Raji (cell line): ENCODE measurements around the gene CELF2.

Source experiments
- POLR2A ChIP-seq: IDR thresholded peaks from 2 replicates; pipeline ENCODE4 v1.6.1; 2011; ENCODE audit warnings: low read depth, low read length, control low read depth; ENCODE audit not compliant: insufficient read depth

The CELF2 gene

DNA sequence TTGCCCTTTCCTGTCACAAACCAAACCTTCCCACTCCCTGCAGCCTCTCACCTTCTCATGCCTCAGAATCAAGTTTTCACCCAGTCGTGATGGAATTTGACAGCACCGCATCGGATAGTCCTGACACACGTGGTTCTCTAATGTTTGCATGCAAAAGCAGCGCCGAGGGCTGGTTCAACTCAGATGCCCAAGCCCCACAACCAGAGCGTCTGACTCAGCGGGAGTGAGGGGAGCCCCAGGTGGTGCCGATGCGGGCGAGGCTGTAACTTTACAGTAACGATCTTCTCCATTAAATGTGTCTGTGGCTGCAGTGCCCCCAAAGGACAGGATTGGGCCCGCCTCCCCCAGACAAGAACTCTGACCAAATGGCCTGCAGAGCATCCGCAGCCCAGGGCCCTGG is 284.5 kb downstream of the CELF2 start:
- TF ChIP-seq POLR2A: no peak

GRCh38 chr10:11303361-11304170 is 285.9 kb downstream of the CELF2 start:
- TF ChIP-seq POLR2A: no peak

GRCh38 chr10:11304906-11305585 is 287.4 kb downstream of the CELF2 start:
- TF ChIP-seq POLR2A: no peak

DNA sequence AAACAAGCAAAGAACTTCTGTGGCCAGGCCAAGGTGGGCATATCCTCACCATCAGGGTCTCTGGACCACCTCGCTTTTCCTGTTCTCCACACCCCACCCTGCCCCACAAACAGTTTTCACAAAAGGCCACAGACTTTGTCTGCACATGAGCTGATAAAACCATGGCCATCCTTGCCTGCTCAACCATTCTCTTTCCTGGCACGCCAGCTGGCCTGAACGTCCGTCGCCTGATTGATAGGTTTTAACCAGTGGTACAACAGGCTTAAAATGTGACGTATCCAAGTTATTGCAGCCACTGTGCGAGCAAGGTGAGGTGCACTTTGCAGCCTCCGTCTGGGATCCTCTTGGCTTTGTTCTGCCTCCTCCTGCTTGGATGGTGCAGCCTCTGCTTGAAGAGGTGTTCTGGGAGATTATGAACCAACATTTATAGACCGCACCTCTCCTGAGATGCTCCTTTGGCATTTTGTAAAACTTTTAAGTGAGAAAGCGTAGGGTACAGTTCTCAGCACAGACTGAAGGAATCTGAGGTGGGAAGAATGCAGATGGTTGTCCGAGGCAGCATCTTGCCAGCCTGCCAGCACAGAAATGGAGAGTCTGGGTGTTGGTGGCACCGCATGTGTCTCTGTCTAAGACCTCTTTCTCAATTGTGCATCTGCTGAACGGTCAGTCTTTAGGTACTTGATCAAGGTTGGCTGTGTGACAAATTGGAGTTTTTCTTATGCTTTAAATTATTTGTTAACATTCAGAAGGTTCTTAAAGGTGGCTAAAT is 288.3 kb downstream of the CELF2 start:
- no peak for TF ChIP-seq POLR2A

GRCh38 chr10:11307004-11307403 is 289.3 kb downstream of the CELF2 start:
- no peak for TF ChIP-seq POLR2A

- no peak for TF ChIP-seq POLR2A
Observed at GRCh38 chr10:11307937-11308336, 290.3 kb downstream of the CELF2 start.

GRCh38 chr10:11311027-11311426 is 293.4 kb downstream of the CELF2 start:
- TF ChIP-seq POLR2A: no peak

DNA sequence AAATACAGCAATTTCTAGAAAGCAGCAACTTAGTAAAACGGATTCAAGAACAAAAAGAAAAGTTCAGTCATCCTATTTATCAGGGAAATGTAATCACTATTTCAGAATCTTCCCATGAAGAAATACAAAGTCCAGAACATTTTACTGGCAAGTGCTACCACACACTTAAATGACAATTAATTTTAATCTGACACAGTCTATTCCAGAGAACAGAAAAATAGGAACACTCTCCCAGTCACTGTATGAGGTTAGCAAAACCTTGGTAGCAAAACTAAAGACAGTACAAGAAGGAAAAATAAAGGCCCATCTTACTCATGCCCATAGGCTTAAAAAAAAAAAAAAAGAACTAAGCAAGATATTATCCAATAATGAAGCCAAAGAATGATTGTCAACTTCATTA is 295.8 kb downstream of the CELF2 start:
- TF ChIP-seq POLR2A: no peak

DNA sequence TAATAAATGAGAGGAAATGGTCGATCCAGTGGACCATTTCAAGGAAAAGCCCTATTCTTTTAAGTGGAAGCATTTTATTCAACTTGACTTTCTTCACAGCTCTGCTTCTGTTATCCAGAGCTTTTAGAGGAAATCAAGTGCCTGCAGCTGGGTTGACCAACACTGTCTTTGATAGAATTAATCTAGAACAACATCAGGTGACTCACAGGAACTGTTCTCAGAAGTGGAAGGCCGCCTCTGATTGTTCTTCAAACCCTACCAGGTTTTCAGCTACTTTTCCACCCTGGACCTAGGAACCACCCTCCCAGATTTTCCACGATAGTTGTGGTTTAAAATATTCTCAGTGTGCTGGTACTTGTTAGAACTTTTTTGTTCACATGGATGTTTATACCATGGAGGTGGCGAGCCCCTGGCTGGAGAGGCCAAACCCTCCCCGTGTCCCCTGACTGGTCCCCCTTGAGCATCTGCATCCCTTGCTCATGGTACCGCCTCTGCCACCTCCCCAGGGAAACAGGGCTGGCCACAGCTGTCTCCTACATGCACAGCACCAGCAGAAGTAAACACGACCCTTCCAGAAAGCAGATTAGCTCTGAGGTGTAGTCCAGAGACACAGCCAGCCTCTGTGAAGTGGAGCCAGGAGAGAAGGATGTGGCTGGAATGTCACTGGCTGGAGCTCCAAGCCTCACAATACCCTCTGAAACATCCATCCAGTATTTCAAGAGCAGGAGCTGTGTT is 300.4 kb downstream of the CELF2 start:
- no peak for TF ChIP-seq POLR2A

- no peak for TF ChIP-seq POLR2A
Observed at GRCh38 chr10:11318826-11319598, 301.3 kb downstream of the CELF2 start.

DNA sequence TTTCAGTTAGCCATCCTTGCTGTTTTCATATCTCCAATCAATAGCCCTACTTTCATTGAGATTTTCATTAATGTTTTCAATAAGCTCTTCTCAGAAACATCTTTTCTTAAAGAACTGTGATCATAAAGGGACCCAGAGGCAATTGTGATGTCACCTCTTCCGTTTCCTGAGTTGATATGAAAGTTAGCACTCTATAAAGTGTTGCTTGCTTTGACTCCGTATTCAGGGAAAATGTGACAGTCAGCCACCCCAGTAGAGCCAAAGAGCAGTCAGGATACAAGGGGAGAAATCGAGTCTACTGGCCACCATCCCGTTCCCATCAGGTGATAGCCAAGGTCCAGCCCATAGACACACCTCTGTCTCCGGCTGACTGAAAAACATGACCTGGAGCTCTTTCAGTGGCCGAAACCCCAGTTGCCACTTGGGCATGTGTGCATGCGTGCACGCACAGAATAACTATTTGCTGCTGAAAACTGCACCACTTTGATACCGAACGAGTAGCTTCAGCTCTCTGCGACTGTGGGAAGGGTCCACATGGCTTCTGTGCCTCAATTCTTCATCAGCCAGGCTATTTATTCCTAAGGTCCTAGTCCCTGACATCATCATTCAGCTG is 302.4 kb downstream of the CELF2 start:
- TF ChIP-seq POLR2A: no peak

DNA sequence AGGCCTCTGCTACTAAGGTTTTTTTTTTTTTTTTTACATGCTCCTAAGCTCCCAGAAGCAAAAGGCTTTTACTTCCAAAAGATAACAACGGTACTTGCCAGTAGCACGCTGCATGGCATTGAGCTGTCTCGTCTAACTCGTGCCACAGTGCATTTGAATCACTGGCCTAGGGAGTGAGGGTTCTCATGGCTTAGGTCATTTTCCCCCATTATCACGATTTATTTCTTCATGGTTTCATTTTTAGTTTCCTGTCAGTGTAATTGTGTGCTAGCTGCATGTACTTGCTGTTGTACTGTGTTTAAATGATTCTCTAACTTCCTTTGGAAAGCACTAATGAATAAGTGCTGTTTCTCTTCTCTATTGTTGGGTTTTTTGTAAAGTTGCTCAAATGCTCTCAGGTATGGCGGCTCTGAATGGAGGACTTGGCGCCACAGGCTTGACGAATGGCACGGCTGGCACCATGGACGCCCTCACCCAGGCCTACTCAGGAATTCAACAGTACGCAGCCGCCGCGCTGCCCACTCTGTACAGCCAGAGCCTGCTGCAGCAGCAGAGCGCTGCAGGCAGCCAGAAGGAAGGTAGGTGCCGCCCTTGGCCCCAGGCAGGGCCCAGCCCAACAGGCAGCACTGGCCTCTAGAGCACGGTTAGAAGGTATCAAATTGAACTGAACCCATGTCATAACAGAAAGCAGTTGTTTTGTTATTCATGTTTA is 303.3 kb downstream of the CELF2 start:
- no peak for TF ChIP-seq POLR2A

- no peak for TF ChIP-seq POLR2A
Observed at GRCh38 chr10:11322698-11323097, 305.0 kb downstream of the CELF2 start.
